HG03432 (cell line): ENCODE results near the gene UBN2.

Experiments
- ATAC-seq: cut with Tn5 transposase; IDR thresholded peaks from one replicate; pipeline ENCODE4 v1.9.1; 2021; ENCODE audit warnings: mild to moderate bottlenecking, moderate library complexity; ENCODE audit not compliant: unreplicated experiment

UBN2 gene

DNA sequence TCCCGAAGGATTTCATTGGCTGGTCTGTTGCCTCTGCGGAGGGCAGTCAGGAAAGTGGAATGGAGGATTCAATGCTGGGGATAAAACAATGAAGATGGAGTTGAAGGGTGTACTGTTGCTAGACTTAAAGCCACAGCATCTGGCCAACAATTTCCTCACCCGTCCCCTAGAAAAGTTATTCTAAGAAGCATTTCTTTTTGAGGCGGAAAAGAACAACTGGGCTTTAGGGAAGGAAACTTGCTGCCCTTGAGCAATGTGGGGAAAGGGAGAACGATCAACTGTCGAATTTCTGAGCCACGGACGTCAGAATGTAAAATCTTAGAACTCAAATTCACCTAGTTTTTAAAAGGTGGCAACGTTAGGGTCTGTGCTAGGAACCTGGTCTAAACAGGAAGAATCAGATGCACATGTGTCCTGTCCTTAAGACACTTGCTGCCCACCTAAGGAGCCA, 110.8 kb downstream of the UBN2 start:
- ATAC-seq: no peak

DNA sequence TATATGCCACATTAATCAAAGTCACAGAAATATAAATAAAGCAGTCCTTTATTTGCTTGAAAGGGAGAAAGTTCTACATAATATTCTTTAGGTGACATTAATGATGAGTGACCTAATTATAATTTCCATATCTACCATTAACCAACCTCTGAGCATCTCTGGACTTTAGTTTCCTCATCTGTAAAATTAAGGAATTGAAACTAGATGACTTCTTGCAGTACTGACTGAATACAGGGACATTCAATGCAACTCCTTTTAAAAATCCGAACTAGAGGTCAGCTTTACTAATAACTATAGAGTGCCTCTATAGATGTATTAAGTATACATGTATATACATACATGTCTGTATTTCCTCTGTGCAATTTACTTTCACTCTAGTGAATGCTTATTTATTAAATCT, 114.0 kb downstream of the UBN2 start:
- no peak for ATAC-seq

DNA sequence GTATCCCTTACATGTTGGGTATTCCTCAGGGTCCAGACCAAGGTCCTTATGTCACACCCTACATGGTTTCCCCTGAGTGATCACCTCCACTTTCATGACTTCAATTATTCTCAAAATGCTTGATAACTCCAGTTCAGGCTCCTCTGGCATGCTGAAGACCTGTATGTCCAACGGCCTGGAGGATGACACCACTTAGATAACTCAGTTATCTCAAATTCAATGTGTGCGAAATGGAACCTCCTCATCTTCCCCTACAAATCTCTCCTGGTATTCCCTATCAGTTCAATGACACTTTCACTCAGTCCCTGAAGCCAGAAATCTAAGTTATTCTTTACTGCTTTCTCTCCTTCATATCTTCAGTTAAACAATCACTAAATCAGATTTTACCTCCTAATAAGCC, 120.0 kb downstream of the UBN2 start:
- ATAC-seq: no peak

DNA sequence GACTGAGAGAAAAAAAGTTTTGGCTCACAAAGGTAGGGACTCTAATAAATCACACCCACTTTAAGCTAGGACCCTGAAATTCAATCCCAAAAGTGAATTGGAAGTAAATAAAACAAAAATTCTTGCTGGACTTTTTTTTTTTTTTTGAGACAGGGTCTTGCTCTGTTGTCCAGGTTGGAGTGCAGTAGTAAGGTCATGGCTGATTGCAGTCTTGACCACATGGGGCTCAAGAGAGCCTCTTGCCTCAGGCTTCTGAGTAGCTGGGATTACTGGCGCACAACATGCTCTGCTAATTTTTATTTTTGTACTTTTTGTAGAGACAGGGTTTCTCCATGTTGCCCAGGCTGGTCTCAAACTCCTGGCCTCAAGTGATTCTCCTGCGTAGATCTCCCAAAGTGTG, 123.7 kb downstream of the UBN2 start:
- ATAC-seq: no peak

DNA sequence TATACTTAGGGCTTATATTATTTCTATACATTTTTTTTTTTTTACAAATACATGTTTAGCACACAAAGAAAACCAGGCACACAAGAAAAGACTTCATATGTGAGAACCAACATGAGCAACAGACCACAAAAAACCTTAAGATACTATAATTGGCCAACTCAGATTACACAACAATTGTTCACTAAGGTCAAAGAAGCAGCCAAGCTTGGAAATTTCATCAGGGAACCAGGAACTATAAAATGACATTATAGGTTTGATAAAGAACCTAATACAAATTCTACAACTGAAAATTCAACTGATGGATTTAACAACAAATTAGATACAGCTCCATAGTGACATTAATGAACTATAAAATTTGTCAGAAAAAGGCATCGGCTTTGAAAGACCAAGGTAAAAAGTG, 124.3 kb downstream of the UBN2 start:
- ATAC-seq: no peak
